Activated CD8-positive, alpha-beta memory T cell treated with anti-CD3 and anti-CD28 coated beads, Interleukin-2, amount 50 U/mL, for 1 hour (primary cell): ENCODE data around the gene PTPRK.

Experiments
- DNase-seq: peaks from one replicate; pipeline ENCODE4 v3.0.0-alpha.2; 2020; ENCODE audit errors: extremely low read depth

PTPRK gene

DNA sequence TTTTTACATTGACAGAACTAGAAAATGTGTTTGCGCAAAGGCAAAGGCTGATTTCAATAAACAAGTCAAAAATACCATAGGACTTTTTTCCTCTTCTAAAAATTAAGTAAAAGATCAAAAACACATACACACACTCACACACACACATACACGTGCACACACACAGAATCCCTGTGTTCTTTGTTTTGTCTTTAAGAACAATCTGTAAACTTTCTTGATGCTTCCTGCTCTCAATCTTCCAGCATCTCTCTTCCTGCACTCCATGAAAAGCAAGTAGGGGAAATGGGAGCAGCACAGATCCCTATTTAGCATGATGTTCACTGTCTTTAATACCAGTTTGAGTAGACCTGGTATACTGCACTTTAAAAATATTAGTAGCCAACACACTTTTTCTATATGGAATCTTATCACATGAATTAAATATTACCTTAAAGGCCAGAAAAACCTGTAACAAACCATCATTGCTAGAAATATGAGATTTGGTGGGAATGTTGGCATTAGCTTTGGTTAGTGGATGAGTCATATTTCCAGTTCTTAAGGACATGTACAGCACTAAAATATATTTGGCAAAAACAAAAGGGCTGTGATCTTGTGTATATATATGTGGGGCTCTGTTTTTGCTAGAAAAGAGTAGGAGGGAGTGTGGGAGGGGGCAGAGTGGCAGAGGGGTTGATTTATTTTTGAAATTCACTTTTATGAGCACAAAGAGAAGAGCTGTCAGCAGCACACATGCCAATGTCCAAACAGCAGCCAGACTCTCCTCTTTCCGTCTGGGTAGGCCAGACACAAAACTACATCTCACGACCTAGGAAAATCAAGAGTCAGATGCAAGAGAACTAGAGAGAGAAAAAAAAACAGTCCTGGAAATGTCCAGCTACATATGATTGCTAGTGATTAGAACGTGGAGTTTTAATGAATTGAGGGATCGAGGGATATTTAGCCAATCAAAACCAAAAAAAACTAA, 4.6 kb downstream of the PTPRK start:
- no peak for DNase-seq

DNA sequence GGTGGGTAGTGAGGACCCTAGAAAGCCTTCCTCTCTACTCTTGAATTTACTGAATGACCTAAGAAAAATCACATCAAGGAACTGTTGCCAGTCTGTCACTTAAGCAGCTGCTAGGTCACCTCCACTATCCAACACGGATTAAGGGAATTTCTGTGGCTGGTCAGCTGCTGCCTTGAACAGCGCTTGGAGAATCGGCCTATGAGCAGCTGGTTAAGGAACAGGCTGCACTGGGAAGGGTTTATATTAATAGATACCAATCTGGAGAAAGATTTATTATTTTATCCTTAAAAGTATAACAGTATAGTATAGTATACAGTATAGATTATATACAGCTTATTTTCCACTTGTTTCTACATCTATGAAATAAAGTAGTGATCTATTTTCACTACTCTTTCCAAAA, 6.5 kb downstream of the PTPRK start:
- no peak for DNase-seq

DNA sequence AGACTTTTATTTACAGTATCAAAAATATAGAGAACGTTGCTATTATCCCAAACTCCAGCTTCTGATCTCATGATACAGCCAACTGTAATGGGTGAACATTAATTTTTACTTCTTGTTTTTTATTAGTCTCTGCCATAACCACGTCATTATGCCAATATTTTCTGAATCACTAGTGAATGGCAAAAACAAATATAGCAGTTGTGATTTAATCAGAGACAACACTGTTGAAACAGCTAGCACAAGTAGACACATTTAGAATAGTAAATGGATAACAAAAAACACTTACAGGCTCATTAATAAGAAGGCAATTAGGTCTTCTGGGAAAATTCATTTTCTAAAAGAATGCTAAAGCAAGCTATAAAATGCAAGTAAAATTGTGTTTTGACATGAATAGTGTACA, 8.1 kb downstream of the PTPRK start:
- no peak for DNase-seq

DNA sequence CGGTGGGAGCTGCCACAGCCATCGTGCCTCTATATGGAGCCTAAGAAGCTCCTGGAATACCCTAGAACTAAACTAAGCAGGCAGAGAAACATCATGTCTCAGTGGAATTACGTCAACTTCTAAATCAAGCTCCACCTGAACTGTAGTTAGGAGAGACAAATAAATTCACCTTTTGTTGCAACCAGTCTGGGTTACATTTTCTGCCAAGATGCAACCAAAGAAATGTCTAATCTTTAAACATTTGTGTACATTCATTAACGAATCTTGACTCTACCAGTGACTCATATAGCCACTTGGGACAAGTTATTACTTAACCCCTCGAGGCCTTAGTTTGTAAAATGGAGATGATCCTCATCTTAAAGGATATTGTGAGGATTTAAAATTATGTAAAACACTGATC, 8.9 kb downstream of the PTPRK start:
- DNase-seq = no peak

DNA sequence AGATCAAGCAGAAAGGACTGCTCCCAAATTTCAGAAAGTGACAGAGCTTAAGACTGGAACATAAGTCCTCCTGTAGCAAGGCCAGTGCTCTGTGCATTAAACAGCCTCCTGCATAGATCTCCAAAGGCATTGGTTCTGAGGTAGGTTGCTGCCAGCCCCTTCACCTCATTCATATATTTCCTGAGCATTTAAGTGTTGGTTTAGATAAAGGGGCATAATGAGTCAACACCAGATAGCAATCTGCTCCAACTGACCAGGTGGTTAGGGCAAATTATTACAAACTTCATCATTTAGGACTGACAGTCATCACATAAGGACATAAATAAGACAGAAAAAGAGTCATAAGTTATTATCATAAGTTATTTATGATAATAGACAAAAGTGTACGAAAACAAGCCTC, 10.7 kb downstream of the PTPRK start:
- DNase-seq = no peak

DNA sequence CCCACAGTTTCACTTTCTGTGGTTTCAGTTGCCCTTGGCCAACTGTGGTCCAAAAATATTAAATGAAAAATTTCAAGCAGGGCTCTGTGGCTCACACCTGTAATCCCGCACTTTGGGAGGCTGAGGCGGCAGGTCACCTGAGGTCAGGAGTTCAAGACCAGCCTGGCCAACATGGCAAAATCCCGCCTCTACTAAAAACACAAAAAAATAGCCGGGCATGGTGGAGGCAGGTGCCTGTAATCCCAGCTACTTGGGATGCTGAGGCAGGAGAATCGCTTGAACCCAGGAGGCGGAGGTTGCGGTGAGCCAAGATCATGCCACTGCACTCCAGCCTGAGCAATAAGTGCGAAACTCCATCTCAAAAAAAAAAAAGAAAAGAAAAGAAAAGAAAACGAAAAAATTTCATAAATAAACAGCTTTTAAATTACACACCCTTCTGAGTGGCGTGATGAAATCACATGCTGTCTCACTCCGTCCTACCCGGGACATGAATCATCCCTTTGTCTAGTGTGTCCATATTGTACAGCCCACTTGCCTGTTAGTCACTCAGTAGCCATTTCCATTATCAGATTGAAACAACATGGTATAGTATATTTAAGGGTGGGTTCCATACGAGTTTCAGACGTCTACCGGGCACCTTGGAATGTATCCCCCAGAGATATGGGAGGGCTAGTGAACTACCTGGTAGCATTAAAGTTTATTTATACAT, 11.7 kb downstream of the PTPRK start:
- DNase-seq = no peak

DNA sequence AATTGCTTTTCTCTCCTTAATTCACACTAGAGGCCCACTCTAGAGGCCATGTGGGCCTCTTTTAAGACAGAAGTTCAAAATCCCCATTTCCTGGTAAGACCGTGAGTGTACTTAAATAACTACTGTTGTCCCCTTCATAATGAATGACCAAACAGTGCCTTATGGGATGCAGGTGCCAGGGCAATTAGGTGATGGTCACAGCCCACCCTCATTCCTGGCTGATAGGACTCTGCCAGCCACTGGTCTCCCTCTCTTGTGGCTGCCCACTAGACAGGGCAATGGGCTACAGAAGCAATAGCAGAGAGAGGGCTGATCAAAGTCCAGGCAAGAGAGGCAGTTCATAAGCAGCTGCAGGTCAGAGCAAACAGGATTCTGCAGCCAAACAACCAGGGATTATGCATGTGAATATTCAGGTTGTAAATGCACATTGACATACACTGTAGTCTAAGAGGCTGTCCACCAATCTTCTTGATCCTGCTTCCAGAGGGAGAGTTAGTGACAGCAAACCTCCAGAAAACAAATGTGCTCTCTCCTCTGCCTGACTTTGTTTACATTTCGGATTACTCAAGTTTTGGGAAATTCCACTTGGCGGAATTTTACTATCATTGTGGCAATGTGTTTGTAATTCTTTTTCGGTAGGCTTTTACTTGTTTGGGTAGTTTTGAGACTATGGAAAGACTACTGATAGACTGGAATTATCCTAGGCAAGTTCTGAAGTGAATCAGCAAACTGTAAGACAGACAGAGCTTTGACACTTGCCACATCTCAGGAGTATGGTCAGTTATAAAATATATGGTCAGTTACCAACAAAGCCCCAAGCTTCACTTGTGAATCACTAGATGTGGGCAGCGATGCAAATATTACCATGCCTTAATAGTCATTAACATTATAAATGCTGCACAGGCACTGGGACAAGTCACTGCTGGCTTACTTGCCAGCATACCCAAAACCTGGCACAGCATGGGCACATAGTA, 12.8 kb downstream of the PTPRK start:
- DNase-seq = no peak

DNA sequence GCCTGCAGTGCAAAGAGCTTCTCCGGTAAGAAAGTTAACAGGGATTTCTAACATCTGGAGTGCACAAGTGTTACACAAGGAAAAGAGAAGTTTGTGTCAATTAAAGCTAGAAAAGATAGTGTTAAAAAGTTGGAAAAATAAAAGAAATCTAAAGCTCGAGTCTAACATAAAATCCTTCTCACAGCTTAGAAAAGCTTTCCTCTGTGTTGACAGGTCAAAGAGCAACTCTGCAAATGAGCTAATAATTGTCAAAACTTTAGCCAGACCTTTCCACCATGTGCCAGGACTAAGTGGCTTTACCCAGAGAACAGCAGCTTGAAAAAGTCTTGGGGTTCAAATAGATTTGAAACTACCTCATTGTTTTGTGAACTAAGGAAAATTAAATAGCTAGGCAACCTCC, 14.8 kb downstream of the PTPRK start:
- DNase-seq = no peak

DNA sequence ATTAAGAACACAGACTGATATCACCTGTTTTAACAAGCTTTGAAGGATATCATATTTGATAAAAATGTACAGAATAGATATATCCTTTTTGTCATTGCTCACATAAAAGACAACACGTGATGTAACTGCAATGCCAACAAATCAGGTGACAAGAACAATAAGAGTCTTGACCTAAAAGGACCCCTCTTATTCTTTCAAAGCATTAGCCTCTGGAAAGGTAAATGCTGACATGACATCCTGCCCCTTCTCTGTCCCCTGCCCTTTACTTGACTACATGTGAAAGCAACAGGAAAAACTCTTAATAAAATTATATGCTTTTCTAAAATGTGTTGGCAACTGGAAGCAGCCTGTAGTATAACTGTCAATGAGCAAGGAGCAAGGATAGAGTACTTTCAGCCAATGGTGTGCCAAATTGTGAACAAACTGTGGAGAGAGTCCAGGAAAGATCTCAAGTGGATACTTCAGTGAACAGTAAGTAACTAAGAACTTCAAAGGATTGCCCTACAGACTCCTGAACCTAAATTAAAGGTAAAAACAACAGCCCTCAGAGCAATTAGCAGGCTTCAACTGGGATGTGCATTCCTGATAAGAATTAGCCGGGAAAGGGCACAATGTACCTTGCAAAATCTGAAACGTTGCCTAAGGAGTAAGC, 16.3 kb downstream of the PTPRK start:
- no peak for DNase-seq

DNA sequence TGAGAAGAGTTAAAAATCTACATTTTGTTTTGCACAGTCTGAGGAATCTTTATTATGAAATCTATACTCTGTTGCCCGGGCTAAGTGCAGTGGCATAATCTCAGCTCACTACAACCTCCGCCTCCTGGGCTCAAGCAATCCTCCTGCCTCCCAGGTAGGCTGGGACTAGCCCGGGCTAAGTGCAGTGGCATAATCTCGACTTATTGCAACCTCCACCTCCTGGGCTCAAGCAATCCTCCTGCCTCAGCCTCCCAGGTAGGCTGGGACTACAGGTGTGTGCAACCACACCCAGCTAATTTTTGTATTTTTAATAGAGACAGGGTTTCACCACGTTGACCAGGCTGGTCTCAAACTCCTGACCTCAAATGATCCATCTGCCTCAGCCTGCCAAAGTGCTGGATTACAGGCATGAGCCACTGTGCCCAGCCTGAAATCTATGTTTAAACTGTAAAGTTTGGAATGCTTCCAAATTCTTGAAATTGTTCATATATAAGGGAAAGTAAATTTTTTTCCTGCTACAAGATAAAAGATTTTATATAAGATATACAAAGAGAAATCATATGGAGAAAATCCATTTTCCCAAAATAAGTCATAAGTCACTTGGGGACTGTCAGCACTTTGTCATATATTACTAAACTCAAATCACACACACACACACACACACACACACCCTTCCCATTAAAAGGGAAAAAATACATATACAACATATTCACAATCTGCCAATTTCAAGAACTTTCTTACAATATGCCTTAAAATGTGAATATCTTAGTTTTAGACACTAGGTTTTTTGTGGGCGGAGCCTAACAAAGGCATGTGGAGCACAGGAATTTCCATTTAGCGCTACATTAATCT, 19.4 kb downstream of the PTPRK start:
- no peak for DNase-seq

DNA sequence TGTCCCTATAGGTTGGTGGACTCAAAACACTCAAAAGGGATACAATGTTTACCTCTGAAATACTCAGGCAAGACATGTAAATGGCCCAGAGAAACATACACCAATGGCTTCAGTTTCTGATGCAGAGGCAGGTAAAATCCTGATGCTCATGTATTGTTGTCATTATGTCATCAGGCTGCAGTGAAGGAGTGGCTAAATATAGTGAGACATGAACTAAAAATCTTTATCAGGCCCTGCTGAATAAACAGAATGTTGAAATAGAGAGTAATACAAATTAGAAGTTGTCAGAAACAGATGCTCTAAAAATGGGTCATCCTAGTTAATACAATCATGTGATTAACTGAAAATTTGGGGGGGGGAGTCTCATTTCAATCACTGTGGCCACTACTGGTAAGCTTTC, 20.4 kb downstream of the PTPRK start:
- no peak for DNase-seq

DNA sequence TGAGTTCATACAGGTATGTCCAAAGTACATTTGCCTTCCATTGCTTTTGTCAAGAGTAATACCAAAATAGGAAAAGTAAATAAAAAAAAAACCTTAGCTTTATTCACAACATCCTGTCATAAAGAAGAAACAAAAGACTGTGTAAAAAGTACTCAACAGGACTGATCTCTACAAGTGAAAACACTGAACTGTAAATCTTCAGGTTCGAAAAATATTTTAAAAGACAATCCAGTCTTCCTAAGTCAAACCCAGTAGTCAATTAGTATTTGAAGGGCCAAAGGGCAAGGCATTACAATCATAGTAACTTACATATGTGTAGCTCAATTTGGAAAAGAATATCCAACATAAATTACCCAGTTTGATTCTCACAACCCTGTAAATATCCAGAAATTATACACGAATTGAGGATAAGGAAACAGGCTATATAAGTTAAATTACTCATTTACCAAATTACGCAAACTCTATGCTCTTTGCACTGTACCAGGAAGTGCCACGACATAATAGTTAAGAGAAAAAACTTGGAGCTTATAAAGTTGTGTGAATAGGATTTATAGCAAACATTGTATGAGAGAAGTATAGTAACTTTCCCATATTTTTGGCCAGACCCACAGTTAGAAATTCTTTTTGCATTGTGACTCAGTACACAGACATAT, 21.2 kb downstream of the PTPRK start:
- DNase-seq = no peak

DNA sequence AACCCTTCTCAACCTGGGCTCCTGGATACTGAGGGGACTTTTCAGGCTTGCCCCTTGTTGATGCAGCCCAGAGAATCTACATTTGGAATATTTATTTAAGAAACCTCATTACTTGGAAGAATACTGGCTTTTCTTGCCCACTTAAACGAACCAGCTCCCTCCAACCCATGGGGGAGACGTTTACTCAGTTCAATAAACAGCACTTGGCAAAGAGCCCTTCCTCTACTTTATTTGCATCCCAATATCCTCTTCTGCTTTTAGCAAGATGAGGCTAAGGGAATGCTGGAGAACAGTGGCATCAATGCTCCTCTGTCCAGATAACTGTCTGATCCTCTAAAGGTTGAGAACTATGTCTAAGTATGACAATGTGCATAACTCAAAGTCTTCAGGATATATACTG, 22.2 kb downstream of the PTPRK start:
- DNase-seq = no peak

DNA sequence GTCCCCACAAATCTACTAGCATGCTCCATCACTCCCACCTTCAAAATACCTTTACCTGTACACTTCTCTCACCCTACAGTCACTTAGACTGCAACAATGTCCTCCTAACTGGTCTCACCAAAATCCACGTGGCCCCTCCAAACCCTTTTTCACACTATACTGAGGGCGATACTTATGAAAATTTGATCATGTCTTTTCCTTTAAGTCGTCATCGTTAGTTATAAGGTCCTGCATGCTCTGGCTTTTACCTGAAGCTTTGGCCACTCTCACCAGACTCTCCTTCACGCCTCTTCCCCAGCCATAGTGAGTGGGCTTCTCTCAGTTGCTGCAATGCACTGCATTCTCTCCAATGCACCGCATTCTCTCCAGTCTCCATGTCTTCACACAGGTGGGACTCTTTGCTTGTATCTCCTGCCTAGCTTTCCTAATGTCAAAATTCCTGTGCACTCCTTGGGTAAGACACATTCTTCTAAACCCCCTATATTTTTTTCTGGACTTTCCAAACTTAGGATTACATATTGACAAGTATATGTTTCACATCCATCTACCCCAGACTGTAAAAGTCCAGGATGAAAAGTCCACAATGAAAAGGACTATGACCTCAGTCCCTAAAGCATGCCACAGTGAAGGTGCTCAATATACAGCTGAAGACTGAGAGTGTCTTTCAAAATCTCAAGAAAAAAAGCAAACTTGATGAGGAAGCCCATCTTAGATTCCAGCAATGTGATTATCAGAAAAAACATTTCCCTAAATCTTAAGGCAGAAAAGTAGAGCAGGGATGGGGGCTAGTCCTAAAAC, 24.7 kb downstream of the PTPRK start:
- DNase-seq = no peak

DNA sequence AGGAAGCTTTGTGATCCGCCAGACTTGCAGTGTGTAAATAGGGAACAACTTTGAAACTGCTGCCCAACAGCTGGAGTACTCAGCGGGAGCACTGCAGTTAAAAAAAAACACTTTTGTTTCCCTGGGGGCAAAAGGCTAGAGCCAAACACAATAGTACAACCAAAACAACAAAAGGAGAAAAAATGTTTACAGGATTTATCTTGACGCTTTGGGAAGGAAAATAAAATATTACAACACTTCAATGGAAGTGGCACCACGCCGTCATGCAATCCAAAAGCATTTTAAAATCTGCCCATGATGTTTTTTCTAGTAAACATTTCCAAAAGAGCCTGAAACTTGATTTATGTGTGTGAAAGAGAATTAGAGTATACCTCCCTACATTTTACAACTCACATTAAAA, 26.0 kb downstream of the PTPRK start:
- no peak for DNase-seq

DNA sequence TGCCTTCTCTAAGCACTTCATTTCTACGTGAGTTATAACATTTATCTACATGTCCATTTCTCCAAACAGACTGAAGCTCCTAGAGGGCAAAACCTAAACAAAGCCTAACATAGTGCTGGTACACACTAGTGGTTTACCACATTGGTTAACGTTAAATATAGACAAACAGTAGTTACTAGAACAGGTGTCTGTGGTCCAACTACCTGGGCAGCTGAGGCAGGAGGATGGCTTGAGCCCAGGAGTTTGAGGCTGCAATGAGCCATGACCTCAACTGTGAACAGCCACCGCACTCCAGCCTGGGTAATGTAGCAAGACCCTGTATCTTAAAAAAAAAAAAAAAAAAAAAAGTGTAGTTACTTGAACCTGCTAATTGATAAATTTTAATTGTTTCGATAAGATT, 26.5 kb downstream of the PTPRK start:
- DNase-seq = no peak

DNA sequence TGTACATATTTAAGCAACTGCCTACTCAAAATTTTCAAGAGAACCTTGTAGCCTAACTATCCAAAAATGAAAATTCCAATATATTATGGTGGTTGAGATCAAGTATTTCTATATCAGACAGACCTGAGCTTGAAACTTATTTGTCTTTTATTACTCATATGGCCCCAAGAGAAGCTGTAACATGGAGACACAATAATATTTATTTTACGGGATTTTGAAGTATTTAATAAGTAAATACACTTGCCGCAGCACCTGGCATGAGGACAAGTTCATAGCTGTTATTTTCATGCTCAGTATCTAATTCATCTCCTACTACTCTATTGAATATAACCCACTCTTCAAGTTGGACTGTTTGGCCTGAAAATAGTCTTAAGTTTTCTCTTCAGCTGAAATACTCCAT, 28.0 kb downstream of the PTPRK start:
- DNase-seq = no peak

DNA sequence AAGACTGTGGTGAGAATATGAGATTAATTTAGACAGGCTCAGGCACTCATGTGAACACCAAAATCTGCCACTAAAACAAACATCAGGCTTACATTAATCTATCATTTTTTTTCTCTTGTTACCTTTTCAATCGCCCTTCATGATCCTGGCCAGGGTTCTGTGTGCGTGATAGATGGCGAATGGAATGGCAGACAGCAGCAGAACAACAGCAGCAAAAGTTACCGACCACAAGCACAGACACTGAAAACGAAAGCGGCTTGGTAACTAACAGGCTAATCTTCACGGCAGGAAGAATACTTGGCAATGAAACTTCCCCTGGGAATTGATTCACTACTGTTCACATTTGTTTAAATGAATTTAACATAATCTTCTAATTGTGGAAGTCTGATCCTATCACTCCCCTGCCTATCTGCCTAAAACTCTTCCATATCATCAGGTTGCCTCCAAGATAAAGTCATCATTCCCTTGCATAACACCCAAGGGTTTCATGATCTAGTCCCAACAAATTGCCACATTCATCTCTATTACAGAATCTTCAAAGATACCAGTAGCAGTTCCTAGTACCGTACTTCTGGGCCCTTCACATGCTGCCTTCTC, 28.7 kb downstream of the PTPRK start:
- DNase-seq = no peak

DNA sequence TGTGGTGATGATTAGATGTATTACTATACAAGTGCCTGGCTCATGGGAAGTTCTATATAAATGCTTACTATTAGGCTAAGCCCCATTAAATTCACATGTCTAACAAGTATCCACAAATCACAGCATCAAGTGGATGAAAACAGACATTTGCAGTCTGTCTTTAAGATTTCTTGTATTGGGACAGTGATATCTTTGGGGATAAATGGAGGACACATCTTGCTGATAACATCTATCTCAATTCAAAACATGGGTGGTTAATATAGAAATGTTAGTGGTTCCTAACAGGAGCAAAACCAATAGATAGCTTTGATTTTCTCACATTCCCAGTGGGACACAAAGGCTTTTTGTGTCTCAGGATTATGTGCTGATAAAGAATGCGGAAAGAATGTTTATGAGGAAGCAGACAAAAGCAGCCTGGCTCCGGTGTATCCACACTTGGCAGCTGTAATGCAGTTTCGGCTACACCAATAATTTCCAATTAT, 29.3 kb downstream of the PTPRK start:
- no peak for DNase-seq
